ENCODE results near the gene ROBO4.

DNA sequence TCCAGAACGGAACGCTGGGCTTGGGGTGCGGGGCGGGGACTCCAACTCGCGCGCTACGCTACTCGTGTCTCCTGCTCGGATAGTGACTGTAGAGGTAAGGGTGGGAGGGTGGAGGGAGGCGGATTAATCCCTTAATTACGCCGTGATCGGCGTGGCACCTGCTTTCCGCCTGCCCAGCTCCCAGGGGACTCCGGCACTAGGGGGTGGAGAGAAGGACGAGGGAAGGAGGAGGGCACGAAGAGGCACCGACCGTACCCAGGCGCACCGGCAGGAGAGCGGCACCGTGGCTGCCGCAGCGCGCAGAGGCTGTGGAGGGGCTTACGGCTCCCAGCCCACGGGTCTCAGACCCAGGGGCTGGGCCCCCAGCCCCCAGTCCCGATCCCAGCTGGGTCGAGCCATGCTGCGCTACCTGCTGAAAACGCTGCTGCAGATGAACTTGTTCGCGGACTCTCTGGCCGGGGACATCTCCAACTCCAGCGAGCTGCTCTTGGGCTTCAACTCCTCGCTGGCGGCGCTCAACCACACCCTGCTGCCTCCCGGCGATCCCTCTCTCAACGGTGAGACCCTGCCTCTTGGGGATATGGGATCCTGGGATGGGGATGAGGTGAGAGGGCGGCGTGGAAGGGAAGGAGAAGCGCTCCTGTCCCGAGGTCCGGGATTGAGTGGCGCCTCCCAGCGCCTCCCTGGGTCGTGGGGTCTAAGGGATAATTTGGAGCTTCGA is 32.3 kb downstream of the ROBO4 start, which contains the start of gene ROBO3:
- TF ChIP-seq, protein P1, sequence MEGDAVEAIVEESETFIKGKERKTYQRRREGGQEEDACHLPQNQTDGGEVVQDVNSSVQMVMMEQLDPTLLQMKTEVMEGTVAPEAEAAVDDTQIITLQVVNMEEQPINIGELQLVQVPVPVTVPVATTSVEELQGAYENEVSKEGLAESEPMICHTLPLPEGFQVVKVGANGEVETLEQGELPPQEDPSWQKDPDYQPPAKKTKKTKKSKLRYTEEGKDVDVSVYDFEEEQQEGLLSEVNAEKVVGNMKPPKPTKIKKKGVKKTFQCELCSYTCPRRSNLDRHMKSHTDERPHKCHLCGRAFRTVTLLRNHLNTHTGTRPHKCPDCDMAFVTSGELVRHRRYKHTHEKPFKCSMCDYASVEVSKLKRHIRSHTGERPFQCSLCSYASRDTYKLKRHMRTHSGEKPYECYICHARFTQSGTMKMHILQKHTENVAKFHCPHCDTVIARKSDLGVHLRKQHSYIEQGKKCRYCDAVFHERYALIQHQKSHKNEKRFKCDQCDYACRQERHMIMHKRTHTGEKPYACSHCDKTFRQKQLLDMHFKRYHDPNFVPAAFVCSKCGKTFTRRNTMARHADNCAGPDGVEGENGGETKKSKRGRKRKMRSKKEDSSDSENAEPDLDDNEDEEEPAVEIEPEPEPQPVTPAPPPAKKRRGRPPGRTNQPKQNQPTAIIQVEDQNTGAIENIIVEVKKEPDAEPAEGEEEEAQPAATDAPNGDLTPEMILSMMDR (IDR thresholded peaks at IDR 0.05; ENCODE audit: low read length), result no peak
- no peak for TF ChIP-seq EZH2 (optimal IDR thresholded peaks at IDR 0.05; ENCODE audit: low read depth, low read length)
